Epithelial cell of proximal tubule (primary cell): ENCODE results near the gene COL8A1. TPM values are rescaled to one million over a fixed set of nuclear protein-coding genes. Genes with fewer than 3 reads are reported as not detected.
A peak's percentile ranks its signal among the peaks of the same experiment; 100 is the strongest.

Experiments used
- DNase-seq: peaks from one replicate; pipeline ENCODE4 v3.0.0-alpha.2; 2011; ENCODE audit warnings: low read depth
- H3K4me3 ChIP-seq: 2 replicates; pipeline ENCODE4 v1.5.1; 2011; ENCODE audit warnings: low read depth, mild to moderate bottlenecking, low read length
- total RNA-seq: library from RNA; depleted of rRNA; stranded (reverse); fragments of >200 nt; gene quantifications from 2 replicates; pipeline ENCODE4 v1.2.3, GENCODE V29; 2015
- TF ChIP-seq, protein P1 (sequence below): conservative IDR thresholded peaks from 2 replicates; pipeline ENCODE4 v1.5.1; 2012; ENCODE audit warnings: low read depth, mild to moderate bottlenecking, low read length

COL8A1 gene
- total RNA-seq, 1 donor from 2014 or later: 60.5 TPM

DNA sequence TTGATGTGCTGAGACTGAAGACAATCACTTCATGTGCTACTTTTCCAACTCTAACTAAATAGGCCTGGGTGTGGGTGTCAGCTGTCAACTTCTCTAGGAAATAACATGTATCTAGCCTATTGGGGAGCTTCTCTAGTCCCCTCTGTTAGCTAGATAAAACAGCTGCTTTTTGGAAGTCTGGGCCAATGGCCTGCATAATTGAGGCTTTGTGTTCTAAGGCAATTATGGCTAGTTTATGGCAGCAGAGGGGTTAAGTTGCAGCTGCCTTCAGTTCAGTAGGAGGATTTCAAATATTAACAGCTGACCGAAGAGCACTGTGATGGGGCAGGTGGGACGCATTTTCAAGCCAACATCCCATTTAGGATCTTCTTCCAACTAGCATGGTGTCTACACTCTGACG lies 6.4 kb downstream of the COL8A1 start:
- TF ChIP-seq, protein P1, sequence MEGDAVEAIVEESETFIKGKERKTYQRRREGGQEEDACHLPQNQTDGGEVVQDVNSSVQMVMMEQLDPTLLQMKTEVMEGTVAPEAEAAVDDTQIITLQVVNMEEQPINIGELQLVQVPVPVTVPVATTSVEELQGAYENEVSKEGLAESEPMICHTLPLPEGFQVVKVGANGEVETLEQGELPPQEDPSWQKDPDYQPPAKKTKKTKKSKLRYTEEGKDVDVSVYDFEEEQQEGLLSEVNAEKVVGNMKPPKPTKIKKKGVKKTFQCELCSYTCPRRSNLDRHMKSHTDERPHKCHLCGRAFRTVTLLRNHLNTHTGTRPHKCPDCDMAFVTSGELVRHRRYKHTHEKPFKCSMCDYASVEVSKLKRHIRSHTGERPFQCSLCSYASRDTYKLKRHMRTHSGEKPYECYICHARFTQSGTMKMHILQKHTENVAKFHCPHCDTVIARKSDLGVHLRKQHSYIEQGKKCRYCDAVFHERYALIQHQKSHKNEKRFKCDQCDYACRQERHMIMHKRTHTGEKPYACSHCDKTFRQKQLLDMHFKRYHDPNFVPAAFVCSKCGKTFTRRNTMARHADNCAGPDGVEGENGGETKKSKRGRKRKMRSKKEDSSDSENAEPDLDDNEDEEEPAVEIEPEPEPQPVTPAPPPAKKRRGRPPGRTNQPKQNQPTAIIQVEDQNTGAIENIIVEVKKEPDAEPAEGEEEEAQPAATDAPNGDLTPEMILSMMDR: no peak
- H3K4me3 ChIP-seq: no peak overlapping the region
- no peak for DNase-seq

DNA sequence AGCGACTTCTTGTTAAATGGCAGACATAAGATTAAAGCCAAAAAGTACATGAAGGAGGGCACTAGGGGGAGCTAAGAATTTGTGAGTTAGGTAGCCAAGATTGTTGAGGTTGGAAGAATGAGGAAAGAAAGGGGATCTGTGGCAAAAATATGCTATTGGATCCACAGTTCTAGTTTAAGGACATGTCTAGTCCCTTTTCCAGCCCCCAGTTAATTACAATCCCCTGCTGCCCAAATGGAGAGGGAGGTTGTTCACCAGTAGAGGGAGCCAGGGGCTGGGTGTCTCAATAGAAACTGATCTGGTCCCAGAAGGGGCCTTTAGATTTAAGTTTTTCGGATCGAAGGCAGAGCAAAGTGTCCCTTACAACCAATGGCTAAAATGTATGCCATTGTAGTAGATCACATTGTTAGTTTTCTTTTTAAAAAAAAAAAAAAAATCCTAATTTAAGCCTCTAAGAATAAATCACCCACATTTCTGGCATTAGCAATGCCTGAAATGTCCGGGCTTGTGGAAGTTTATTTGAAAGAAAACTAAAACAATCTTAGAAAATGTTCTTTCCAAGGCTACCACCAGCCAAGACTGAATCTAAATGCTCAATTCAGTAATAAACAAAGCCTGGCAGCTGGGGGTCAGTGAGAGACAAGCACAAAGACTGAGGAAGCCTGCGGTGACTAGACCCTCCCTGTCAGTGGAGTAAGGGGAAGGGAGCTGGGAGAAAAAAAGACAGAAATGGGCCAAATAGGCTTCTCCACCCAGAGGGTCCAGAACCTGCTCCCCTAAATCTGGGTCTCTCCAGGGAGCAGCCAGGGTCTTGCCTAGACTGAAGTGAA lies 7.1 kb downstream of the COL8A1 start:
- TF ChIP-seq, protein P1: peak; percentile 96
- DNase-seq: no peak
- no peak overlapping the region for H3K4me3 ChIP-seq

DNA sequence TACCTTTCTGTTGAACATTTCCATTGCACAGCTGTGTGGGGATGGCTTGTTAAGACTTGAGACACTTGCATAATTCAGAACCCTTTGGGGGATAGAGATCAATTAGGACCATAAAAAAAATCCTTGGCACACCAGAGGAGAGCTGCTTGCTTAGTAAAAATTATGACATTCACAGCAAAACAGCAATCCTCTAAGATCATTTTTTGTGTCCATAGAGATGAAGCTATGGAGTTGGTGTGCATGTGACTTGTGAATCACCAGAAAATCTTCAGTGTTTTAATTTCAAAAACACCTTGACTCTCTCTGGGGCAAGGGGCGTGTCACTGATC lies 7.7 kb downstream of the COL8A1 start:
- DNase-seq: no peak
- TF ChIP-seq, protein P1: no peak
- H3K4me3 ChIP-seq: no peak overlapping the region

DNA sequence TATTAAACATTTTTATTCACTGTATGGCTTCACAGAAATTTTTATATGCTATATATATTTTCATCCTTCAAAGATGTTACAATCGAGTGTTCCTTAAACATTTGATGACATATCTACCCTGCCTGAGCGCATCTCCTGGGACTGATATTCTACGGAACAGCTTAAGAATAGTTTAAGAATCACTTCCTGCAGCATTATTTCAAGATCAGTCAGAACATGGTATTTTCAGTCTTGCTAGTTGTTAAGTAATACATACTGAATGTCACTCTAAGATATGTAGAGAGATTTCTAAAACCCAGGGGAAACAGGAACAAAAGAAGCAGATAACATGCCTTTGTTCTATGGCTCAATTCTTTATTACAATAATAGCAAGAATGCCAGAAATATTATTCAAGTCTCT lies 8.7 kb downstream of the COL8A1 start:
- TF ChIP-seq, protein P1: no peak
- H3K4me3 ChIP-seq: no peak overlapping the region
- no peak for DNase-seq

DNA sequence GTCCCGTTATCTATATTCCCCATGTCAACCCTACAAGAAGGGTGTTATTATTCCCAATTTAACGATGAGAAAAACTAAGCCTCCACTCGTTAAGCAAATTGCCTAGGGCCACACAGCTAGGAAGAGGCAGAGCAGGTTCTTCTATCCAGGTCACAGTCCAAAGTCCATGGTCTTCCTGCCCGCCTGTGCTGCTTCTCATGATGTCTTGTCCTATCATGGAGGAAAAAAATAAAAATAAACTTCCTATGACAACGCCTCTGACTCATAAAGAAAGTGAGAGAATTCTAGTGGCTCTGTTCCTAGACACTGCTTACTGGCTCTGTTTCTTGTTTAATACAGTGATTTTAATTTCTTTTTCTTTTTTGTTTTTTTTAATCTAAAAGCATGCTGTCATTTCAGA lies 9.7 kb downstream of the COL8A1 start:
- TF ChIP-seq, protein P1: no peak
- DNase-seq: peak; percentile 63
- no peak overlapping the region for H3K4me3 ChIP-seq

DNA sequence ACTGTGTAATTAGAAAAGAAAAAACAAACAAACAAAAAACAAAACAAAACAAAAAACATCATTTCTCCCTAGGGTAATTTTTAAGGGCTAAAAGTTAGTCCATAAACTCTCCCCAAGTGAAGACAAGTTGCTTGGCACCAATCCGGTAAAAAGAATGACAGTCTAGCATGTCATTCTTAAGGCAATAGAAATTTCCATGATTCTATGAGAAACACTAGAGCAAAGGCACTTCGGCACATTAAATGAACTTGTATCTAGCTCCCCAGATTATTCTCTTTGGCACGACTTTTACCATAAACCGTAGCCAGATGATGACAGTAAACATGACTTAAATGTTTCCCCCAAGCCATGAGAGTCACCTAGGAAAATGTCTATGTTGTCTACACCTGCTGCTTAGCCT lies 10.1 kb downstream of the COL8A1 start:
- TF ChIP-seq, protein P1: no peak
- DNase-seq: no peak
- no peak overlapping the region for H3K4me3 ChIP-seq

DNA sequence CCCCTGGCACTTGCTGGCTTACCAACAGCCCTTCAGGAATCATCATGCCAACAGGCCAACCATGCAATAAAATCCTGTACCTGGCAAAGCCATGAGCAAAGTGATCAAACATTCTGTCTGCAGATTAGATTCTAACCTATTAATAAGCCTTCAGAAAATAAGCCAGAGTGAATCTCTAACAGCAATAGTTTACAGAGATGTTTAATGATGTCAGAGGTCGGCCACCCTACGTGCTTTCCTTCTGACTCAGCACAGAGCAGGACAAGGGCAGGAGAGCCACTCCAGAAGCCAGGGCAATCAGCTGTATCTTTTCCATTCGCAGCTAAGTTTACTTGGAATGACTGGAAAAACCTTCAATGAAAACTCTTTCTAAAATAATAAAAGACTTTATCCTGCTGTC lies 13.1 kb downstream of the COL8A1 start:
- DNase-seq: peak; percentile 78
- TF ChIP-seq, protein P1: no peak
- H3K4me3 ChIP-seq: no peak overlapping the region
